Suprapubic skin (tissue), 4 donors: Measurements from ENCODE around the gene INPP5A. TPM values are rescaled to one million over a fixed set of nuclear protein-coding genes. Genes with fewer than 3 reads are reported as not detected.
A peak's percentile ranks its signal among the peaks of the same experiment; 100 is the strongest.

Source experiments
- DNase-seq, 2 donors: peaks; one replicate each; pipeline ENCODE4 v3.0.0-alpha.2; 2019; ENCODE audit warnings: low spot score in 2 of 2
- H3K27ac ChIP-seq: fragments of 200-600 bp; sonication (generic); one replicate; pipeline ENCODE4 v1.5.1; 2019
- H3K27me3 ChIP-seq: fragments of 200-600 bp; sonication (generic); one replicate; pipeline ENCODE4 v1.5.1; 2019
- H3K36me3 ChIP-seq: fragments of 200-600 bp; sonication (generic); one replicate; pipeline ENCODE4 v1.5.1; 2019
- H3K4me1 ChIP-seq: fragments of 200-600 bp; sonication (generic); one replicate; pipeline ENCODE4 v1.5.1; 2019
- H3K4me3 ChIP-seq: fragments of 200-600 bp; sonication (generic); one replicate; pipeline ENCODE4 v1.5.1; 2019; ENCODE audit warnings: mild to moderate bottlenecking
- H3K9me3 ChIP-seq: fragments of 200-600 bp; sonication (generic); one replicate; pipeline ENCODE4 v1.5.1; 2019
- EP300 ChIP-seq: sonication (generic); formaldehyde crosslinking; IDR thresholded peaks from one replicate; pipeline ENCODE4 v1.6.1; 2017; ENCODE audit warnings: antibody characterized with exemption
- POLR2A ChIP-seq, 2 donors: fragments of 450-650 bp; IDR thresholded peaks; one replicate each; pipeline ENCODE4 v1.6.1; 2017; ENCODE audit warnings: antibody characterized with exemption in 2 of 2, mild to moderate bottlenecking in 2 of 2, moderate library complexity in 2 of 2
- POLR2AphosphoS5 ChIP-seq, 3 donors: sonication (generic); formaldehyde crosslinking; IDR thresholded peaks; one replicate each; pipeline ENCODE4 v1.6.1; 2017; ENCODE audit warnings: antibody characterized with exemption in 3 of 3
- WGBS: methylation state at CpG from one replicate; pipeline ENCODE4 v1.1.5; 2018; 5-methylcytosine and 5-hydroxymethylcytosine counted together
- total RNA-seq, 4 donors: library from RNA; depleted of rRNA; stranded (reverse); fragments of >200 nt; gene quantifications; one replicate each; pipeline ENCODE4 v1.1.0, GENCODE V29; 2016
- TF ChIP-seq, protein P1 (sequence below), 2 donors: fragments of 200-600 bp in 1 of 2; fragments of 450-650 bp in 1 of 2; sonication (generic) in 1 of 2; IDR thresholded peaks; one replicate each; pipeline ENCODE4 v1.5.1; 2016 to 2019; ENCODE audit warnings: antibody characterized with exemption in 2 of 2, mild to moderate bottlenecking in 1 of 2, moderate library complexity in 1 of 2

The INPP5A gene
- total RNA-seq, 4 donors from 2014 or later = 28.1 to 39.1 (median 32.3) TPM

DNA sequence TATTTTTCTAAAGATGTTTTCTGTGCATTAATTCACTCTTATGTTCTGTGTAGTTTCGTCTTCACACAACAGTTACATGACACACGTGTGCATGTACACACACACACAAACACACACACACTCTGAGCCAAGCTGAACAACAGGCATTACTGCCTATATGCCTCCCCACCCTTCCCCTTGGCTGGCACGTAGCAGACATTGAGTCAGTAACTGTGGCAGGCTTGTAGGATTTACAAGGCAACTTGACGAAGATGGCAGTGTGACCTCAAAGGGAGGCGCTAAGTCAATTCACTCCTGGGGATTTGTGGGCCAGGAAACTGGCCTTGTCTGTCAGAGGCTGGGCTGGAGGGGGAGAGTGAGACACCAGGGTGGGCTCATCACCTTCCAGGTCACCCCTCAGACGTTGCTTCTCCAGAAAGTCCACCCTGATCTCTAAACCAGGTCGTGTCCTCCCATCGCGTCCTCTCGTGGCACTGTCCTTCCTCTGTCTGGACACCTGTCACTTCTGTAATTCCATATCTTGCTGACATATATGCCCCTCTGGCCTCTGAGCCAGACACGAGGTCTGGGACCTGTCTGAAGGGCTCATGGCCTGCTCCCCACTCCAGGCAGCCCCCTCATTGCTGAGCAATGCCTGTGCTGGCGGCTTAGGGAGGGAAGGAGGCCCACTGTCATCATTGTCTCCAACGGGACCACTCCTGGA is 41.1 kb upstream of the INPP5A start:
- DNase-seq = peak; percentile 28 to 53
- H3K4me3 ChIP-seq = no peak overlapping the region
- H3K36me3 ChIP-seq = no peaks in the 10 kb centered on the region
- H3K27ac ChIP-seq = no peak overlapping the region
- peaks cover 35% of the 10 kb centered on the region for H3K4me1 ChIP-seq
- peaks cover 21% of the 10 kb centered on the region for H3K27me3 ChIP-seq
- 74% methylated on average over 9 of the region's 13 CpGs for WGBS
- TF ChIP-seq POLR2AphosphoS5 (IDR thresholded peaks at IDR 0.05) (no peak), EP300 (no peak), POLR2A (IDR thresholded peaks at IDR 0.05) (no peak)
- TF ChIP-seq, protein P1, sequence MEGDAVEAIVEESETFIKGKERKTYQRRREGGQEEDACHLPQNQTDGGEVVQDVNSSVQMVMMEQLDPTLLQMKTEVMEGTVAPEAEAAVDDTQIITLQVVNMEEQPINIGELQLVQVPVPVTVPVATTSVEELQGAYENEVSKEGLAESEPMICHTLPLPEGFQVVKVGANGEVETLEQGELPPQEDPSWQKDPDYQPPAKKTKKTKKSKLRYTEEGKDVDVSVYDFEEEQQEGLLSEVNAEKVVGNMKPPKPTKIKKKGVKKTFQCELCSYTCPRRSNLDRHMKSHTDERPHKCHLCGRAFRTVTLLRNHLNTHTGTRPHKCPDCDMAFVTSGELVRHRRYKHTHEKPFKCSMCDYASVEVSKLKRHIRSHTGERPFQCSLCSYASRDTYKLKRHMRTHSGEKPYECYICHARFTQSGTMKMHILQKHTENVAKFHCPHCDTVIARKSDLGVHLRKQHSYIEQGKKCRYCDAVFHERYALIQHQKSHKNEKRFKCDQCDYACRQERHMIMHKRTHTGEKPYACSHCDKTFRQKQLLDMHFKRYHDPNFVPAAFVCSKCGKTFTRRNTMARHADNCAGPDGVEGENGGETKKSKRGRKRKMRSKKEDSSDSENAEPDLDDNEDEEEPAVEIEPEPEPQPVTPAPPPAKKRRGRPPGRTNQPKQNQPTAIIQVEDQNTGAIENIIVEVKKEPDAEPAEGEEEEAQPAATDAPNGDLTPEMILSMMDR (IDR thresholded peaks at IDR 0.05) = no peak
- H3K9me3 ChIP-seq = no peaks in the 10 kb centered on the region

GRCh38 chr10:132497063-132497680 is 40.4 kb upstream of the INPP5A start:
- DNase-seq = peak; percentile 55 to 69
- H3K36me3 ChIP-seq = no peaks in the 10 kb centered on the region

GRCh38 chr10:132497861-132498561 is 39.6 kb upstream of the INPP5A start:
- WGBS = 36% methylated on average over 7 of the region's 17 CpGs
- Histone ChIP-seq H3K27ac (no peak overlapping the region), H3K4me3 (no peak overlapping the region), H3K36me3 (no peaks in the 10 kb centered on the region), H3K4me1 (peaks cover 27% of the 10 kb centered on the region), H3K9me3 (no peaks in the 10 kb centered on the region), H3K27me3 (peaks cover 28% of the 10 kb centered on the region)
- TF ChIP-seq, protein P1 (IDR thresholded peaks at IDR 0.05) = no peak
- TF ChIP-seq POLR2A (IDR thresholded peaks at IDR 0.05) = no peak
- TF ChIP-seq EP300 = no peak
- no peak for TF ChIP-seq POLR2AphosphoS5 (IDR thresholded peaks at IDR 0.05)
- peak; percentile 63 to 76 for DNase-seq

More at GRCh38 chr10:132497063-132497680, 40.4 kb upstream of the INPP5A start:
- Histone ChIP-seq H3K4me1 (peaks cover 34% of the 10 kb centered on the region), H3K27me3 (peaks cover 27% of the 10 kb centered on the region), H3K4me3 (no peak overlapping the region), H3K9me3 (no peaks in the 10 kb centered on the region), H3K27ac (no peak overlapping the region)
- TF ChIP-seq EP300 (no peak), POLR2AphosphoS5 (IDR thresholded peaks at IDR 0.05) (no peak), POLR2A (IDR thresholded peaks at IDR 0.05) (no peak)
- TF ChIP-seq, protein P1 (IDR thresholded peaks at IDR 0.05) = no peak
- 59% methylated on average over 21 of the region's 30 CpGs for WGBS

DNA sequence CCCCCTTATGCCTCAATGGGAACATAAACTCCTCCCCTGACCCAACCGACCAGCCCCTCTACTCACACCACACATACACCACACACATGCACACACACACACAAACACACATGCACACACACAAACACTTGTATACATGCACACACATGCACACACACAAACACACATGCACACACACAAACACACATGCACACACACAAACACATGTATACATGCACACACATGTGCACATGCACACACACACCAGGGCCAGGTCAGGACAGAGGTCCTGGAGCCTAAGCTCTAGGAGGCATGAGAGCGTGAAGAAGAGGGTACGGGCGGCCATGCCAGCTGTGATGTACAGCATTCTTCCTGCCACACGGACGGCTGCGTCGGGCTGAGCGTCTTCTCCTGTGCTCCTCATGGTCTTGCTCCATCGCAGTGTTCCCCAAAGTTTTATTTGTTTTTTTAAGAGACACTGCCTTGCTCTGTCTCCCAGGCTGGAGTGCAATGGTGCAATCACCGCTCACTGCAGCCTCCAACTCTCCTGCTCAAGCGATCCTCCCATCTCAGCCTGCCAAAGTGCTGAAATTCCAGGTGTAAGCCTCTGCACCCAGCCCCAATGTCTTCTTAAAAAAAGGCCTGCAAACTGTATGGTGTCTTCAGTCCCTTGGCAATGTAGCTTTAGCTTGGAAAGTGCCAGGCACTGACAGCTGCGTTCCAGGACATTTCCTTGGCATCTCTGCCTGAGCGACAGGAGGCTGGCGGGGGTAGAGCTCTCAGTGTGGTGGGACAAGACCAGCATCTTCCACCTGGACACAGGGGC is 38.8 kb upstream of the INPP5A start:
- TF ChIP-seq, protein P1 (IDR thresholded peaks at IDR 0.05) = no peak
- no peak for TF ChIP-seq POLR2AphosphoS5 (IDR thresholded peaks at IDR 0.05)
- no peak for TF ChIP-seq POLR2A (IDR thresholded peaks at IDR 0.05)
- TF ChIP-seq EP300 = no peak
- no peaks in the 10 kb centered on the region for H3K36me3 ChIP-seq
- DNase-seq = peak; percentile 34 to 52

More for the DNA sequence above, 38.8 kb upstream of the INPP5A start:
- Histone ChIP-seq H3K27ac (no peak overlapping the region), H3K4me3 (no peak overlapping the region), H3K4me1 (peaks cover 21% of the 10 kb centered on the region), H3K9me3 (no peaks in the 10 kb centered on the region), H3K27me3 (peaks cover 28% of the 10 kb centered on the region)
- WGBS = 84% methylated on average over 12 of the region's 15 CpGs
